Panc1 (cell line): ENCODE data around the gene SALL3. TPM values are rescaled to one million over a fixed set of nuclear protein-coding genes. Genes with fewer than 3 reads are reported as not detected.

Experiments
- ATAC-seq: fragments of 200-7000 bp; cut with Tn5 transposase; 2 replicates; pipeline ENCODE4 v1.9.1; 2020; ENCODE audit warnings: mild to moderate bottlenecking, moderate library complexity
- BruUV-seq: library from RNA; stranded (reverse); fragments of 400-500 nt; replicated peaks from 2 replicates; lab custom pipeline; 2021; lab: Mats Ljungman, UMichigan
- CTCF ChIA-PET: fragments of 300-600 bp; sonication (Branson Sonifier 250); formaldehyde crosslinking; loops from one replicate; lab custom pipeline; 2022; ENCODE audit warnings: antibody characterized with exemption; lab: Charles Lee
- POLR2A ChIA-PET: fragments of 300-600 bp; sonication (Branson Sonifier 250); formaldehyde crosslinking; loops from one replicate; lab custom pipeline; 2022; ENCODE audit warnings: antibody characterized with exemption; lab: Charles Lee
- DNase-seq: peaks from one replicate; pipeline ENCODE4 v3.0.0-alpha.2; 2010; ENCODE audit warnings: low read depth, low spot score
- H3K27ac ChIP-seq: 2 replicates; pipeline ENCODE4 v1.5.1; 2011; ENCODE audit warnings: mild to moderate bottlenecking, low read length, inconsistent platforms
- H3K27me3 ChIP-seq: fragments of 200-500 bp; sonication (Bioruptor generic); 2 replicates; pipeline ENCODE4 v1.6.0; 2014; ENCODE audit warnings: low read length, inconsistent platforms; ENCODE audit not compliant: control insufficient read depth, insufficient read depth
- H3K36me3 ChIP-seq: fragments of 200-500 bp; sonication (Bioruptor generic); 2 replicates; pipeline ENCODE4 v1.5.1; 2014; ENCODE audit warnings: inconsistent platforms, mild to moderate bottlenecking, low read length, moderate library complexity; ENCODE audit not compliant: control insufficient read depth, insufficient read depth
- H3K4me1 ChIP-seq: 2 replicates; pipeline ENCODE4 v1.5.1; 2011; ENCODE audit warnings: inconsistent platforms, mild to moderate bottlenecking, low read length, moderate library complexity; ENCODE audit not compliant: control insufficient read depth, insufficient read depth
- H3K4me3 ChIP-seq, 2 experiments: 2 replicates each; pipeline ENCODE4 v1.5.1; 2011 to 2012; ENCODE audit warnings: low read depth in 2 of 2, low read length in 2 of 2, mild to moderate bottlenecking in 2 of 2, inconsistent platforms in 1 of 2, moderate library complexity in 1 of 2
- H3K9me3 ChIP-seq: fragments of 200-500 bp; sonication (Bioruptor generic); 2 replicates; pipeline ENCODE4 v1.5.1; 2014; ENCODE audit warnings: low read depth, mild to moderate bottlenecking, inconsistent platforms, low read length, moderate library complexity; ENCODE audit not compliant: control insufficient read depth, insufficient read depth
- CTCF ChIP-seq: fragments of 450-650 bp; IDR thresholded peaks from 2 replicates; pipeline ENCODE4 v1.5.1; 2017; ENCODE audit warnings: mild to moderate bottlenecking
- POLR2AphosphoS5 ChIP-seq: IDR thresholded peaks from 2 replicates; pipeline ENCODE4 v1.6.1; 2012; ENCODE audit warnings: mild to moderate bottlenecking, low read depth, low read length, moderate library complexity
- REST ChIP-seq, 2 experiments: IDR thresholded peaks; 2 replicates each; pipeline ENCODE4 v1.6.1; 2011 to 2012; ENCODE audit warnings: low read depth in 2 of 2, control low read depth in 1 of 2, low read length in 1 of 2, mild to moderate bottlenecking in 1 of 2, moderate library complexity in 1 of 2; ENCODE audit not compliant: insufficient read depth in 1 of 2
- SIN3A ChIP-seq: IDR thresholded peaks from 2 replicates; pipeline ENCODE4 v1.6.1; 2012; ENCODE audit warnings: low read depth, mild to moderate bottlenecking, low read length, moderate library complexity, borderline replicate concordance; ENCODE audit not compliant: insufficient read depth
- TCF7L2 ChIP-seq: IDR thresholded peaks from 2 replicates; pipeline ENCODE4 v1.6.1; 2011; ENCODE audit warnings: mild to moderate bottlenecking, low read depth, low read length, inconsistent platforms
- in situ Hi-C: cut with HindIII; loops from 2 replicates; pipeline ENCODE4 v1.10.0; 2016; ENCODE audit warnings: low sequenced_read_pairs, low pct_unique_long_range_greater_than_20kb
- intact Hi-C: fragments of 100-400 bp; cut with micrococcal nuclease; formaldehyde crosslinking; loops from one replicate; pipeline ENCODE4 v1.10.0; 2022; ENCODE audit not compliant: unreplicated experiment
- total RNA-seq: library from RNA; stranded (reverse); gene quantifications from one replicate; pipeline ENCODE4 v1.2.1, GENCODE V29; 2021; ENCODE audit not compliant: unreplicated experiment

Gene SALL3
- total RNA-seq, 1 experiment from 2014 or later: not detected

- no peaks in the 10 kb centered on the region for H3K36me3 ChIP-seq
- intact Hi-C loops: no loop called here
- H3K4me3 ChIP-seq: no peak overlapping the region
- ChIA-PET POLR2A (no interaction called here), CTCF (no interaction called here)
- ATAC-seq (no peak), DNase-seq (no peak)
- in situ Hi-C loops: no loop called here
- no peak for TF ChIP-seq TCF7L2
- no peak for TF ChIP-seq CTCF
- TF ChIP-seq POLR2AphosphoS5: no peak
- no peak for TF ChIP-seq REST (IDR thresholded peaks at IDR 0.05; ENCODE audit: insufficient read depth in 1 of 2, low read depth in 2 of 2, low read length in 1 of 2)
- TF ChIP-seq SIN3A: no peak
- H3K27ac ChIP-seq: no peak overlapping the region
- peaks cover 20% of the 10 kb centered on the region for H3K27me3 ChIP-seq
- H3K4me1 ChIP-seq: no peaks in the 10 kb centered on the region; the same call in 1 of the 2 replicates
- H3K9me3 ChIP-seq: no peaks in the 10 kb centered on the region
- no TSS peak for BruUV-seq
Observed at GRCh38 chr18:78935406-78935805, 44.2 kb upstream of the SALL3 start.

- intact Hi-C loops (no loop called here), in situ Hi-C loops (no loop called here)
- BruUV-seq: no TSS peak
- peaks cover 11% of the 10 kb centered on the region for H3K27me3 ChIP-seq
- H3K4me1 ChIP-seq: no peaks in the 10 kb centered on the region; the same call in 1 of the 2 replicates
- no peaks in the 10 kb centered on the region for H3K9me3 ChIP-seq
- POLR2A ChIA-PET: no interaction called here
- CTCF ChIA-PET: interaction anchor here (1.1 kb wide), 1 partner anchor 42 kb away, joined by 3 read pairs; no protein-coding TSS in a partner anchor
- no peak overlapping the region for H3K4me3 ChIP-seq
- no peak overlapping the region for H3K27ac ChIP-seq
- DNase-seq: no peak
- TF ChIP-seq POLR2AphosphoS5: no peak
- no peak for TF ChIP-seq TCF7L2
- no peak for TF ChIP-seq REST (IDR thresholded peaks at IDR 0.05; ENCODE audit: insufficient read depth in 1 of 2, low read depth in 2 of 2, low read length in 1 of 2)
- no peak for TF ChIP-seq SIN3A
- TF ChIP-seq CTCF: no peak
- H3K36me3 ChIP-seq: no peaks in the 10 kb centered on the region
- no peak for ATAC-seq
Observed at GRCh38 chr18:78936251-78937005, 43.2 kb upstream of the SALL3 start.
